WTC11 (cell line): ENCODE data around the gene TSBP1. TPM values are rescaled to one million over a fixed set of nuclear protein-coding genes. Genes with fewer than 3 reads are reported as not detected.

ENCODE experiments used
- ATAC-seq: fragments of 200-7000 bp; cut with Tn5 transposase; 2 replicates; pipeline ENCODE4 v1.10.0; 2021; ENCODE audit warnings: mild to moderate bottlenecking, moderate library complexity
- CTCF ChIA-PET: fragments of 300-600 bp; sonication (Branson Sonifier 250); formaldehyde crosslinking; loops from one replicate; lab custom pipeline; 2021; ENCODE audit warnings: antibody characterized with exemption; lab: Charles Lee
- POLR2A ChIA-PET: fragments of 350-600 bp; sonication (Branson Sonifier 250); formaldehyde crosslinking; loops from one replicate; lab custom pipeline; 2021; ENCODE audit warnings: antibody characterized with exemption; lab: Charles Lee
- DNase-seq: peaks from one replicate; pipeline ENCODE4 v3.0.0; 2021; ENCODE audit warnings: low spot score
- H3K27ac Mint-ChIP-seq: 2 replicates; pipeline ENCODE4 v1.8.0; 2021; ENCODE audit warnings: mixed read lengths
- H3K27me3 Mint-ChIP-seq: 2 replicates; pipeline ENCODE4 v1.8.0; 2021; ENCODE audit warnings: low read depth, mild to moderate bottlenecking, moderate library complexity, mixed read lengths
- H3K36me3 Mint-ChIP-seq: 2 replicates; pipeline ENCODE4 v1.8.0; 2021; ENCODE audit warnings: mixed read lengths
- H3K4me1 Mint-ChIP-seq: 2 replicates; pipeline ENCODE4 v1.8.0; 2022; ENCODE audit warnings: mixed read lengths
- H3K4me3 Mint-ChIP-seq: 2 replicates; pipeline ENCODE4 v1.8.0; 2021; ENCODE audit warnings: mild to moderate bottlenecking, moderate library complexity, mixed read lengths
- H3K9me3 Mint-ChIP-seq: 2 replicates; pipeline ENCODE4 v1.8.0; 2021; ENCODE audit warnings: mixed read lengths
- CREB1 ChIP-seq: sonication (generic); formaldehyde crosslinking; IDR thresholded peaks from 2 replicates; pipeline ENCODE4 v1.8.0; 2023; ENCODE audit warnings: mild to moderate bottlenecking, missing genetic modification reagents
- ESRRA ChIP-seq: sonication (generic); formaldehyde crosslinking; IDR thresholded peaks from 2 replicates; pipeline ENCODE4 v1.8.1; 2022; ENCODE audit warnings: mild to moderate bottlenecking, missing genetic modification reagents, borderline replicate concordance
- FOXP1 ChIP-seq: sonication (generic); formaldehyde crosslinking; IDR thresholded peaks from 2 replicates; pipeline ENCODE4 v1.8.0; 2022; ENCODE audit warnings: missing genetic modification reagents, mild to moderate bottlenecking, moderate library complexity, borderline replicate concordance
- JAZF1 ChIP-seq: fragments of 250-450 bp; sonication (Bioruptor Pico); IDR thresholded peaks from 2 replicates; pipeline ENCODE4 v1.9.0; 2021; ENCODE audit warnings: moderate library complexity, mild to moderate bottlenecking, inconsistent platforms
- JUN ChIP-seq: sonication (generic); formaldehyde crosslinking; IDR thresholded peaks from 2 replicates; pipeline ENCODE4 v1.8.0; 2023; ENCODE audit warnings: mild to moderate bottlenecking, missing genetic modification reagents
- NFYB ChIP-seq: sonication (generic); formaldehyde crosslinking; conservative IDR thresholded peaks from 2 replicates; pipeline ENCODE4 v1.8.0; 2022; ENCODE audit warnings: low read depth, missing genetic modification reagents
- NR2C2 ChIP-seq: sonication (generic); formaldehyde crosslinking; IDR thresholded peaks from 2 replicates; pipeline ENCODE4 v1.8.0; 2022; ENCODE audit warnings: mild to moderate bottlenecking, missing genetic modification reagents
- SMAD3 ChIP-seq: sonication (generic); formaldehyde crosslinking; IDR thresholded peaks from 2 replicates; pipeline ENCODE4 v1.8.0; 2022; ENCODE audit warnings: missing genetic modification reagents, mild to moderate bottlenecking, borderline replicate concordance
- SMAD4 ChIP-seq: sonication (generic); formaldehyde crosslinking; IDR thresholded peaks from 2 replicates; pipeline ENCODE4 v1.8.0; 2022; ENCODE audit warnings: mild to moderate bottlenecking, missing genetic modification reagents
- ZNF121 ChIP-seq: sonication (generic); formaldehyde crosslinking; IDR thresholded peaks from 2 replicates; pipeline ENCODE4 v1.8.0; 2023; ENCODE audit warnings: missing genetic modification reagents
- ZNF263 ChIP-seq: sonication (generic); formaldehyde crosslinking; IDR thresholded peaks from 2 replicates; pipeline ENCODE4 v1.8.1; 2022; ENCODE audit warnings: low read depth, mild to moderate bottlenecking, moderate library complexity, missing genetic modification reagents
- ZNF396 ChIP-seq: fragments of 250-450 bp; sonication (Bioruptor Pico); IDR thresholded peaks from 2 replicates; pipeline ENCODE4 v1.8.0; 2021; ENCODE audit warnings: mild to moderate bottlenecking, moderate library complexity, borderline replicate concordance
- ZNF423 ChIP-seq: fragments of 250-450 bp; sonication (Bioruptor Pico); IDR thresholded peaks from 2 replicates; pipeline ENCODE4 v2.1.2; 2022; ENCODE audit warnings: mild to moderate bottlenecking, moderate library complexity
- ZNF671 ChIP-seq: fragments of 250-450 bp; sonication (Bioruptor Pico); IDR thresholded peaks from 2 replicates; pipeline ENCODE4 v1.8.0; 2021; ENCODE audit warnings: mild to moderate bottlenecking
- total RNA-seq: library from RNA; stranded (reverse); gene quantifications from 3 replicates; pipeline ENCODE4 v1.2.3, GENCODE V29; 2021
- TF ChIP-seq, protein P1 (sequence below): fragments of 250-450 bp; sonication (Bioruptor Pico); IDR thresholded peaks from 2 replicates; pipeline ENCODE4 v1.9.0; 2021; ENCODE audit warnings: mild to moderate bottlenecking
- TF ChIP-seq, protein P2 (sequence below): fragments of 200-600 bp; IDR thresholded peaks from 2 replicates; pipeline ENCODE4 v1.8.0; 2022; ENCODE audit warnings: antibody characterized with exemption
- TF ChIP-seq, protein P3 (sequence below): sonication (generic); formaldehyde crosslinking; IDR thresholded peaks from 2 replicates; pipeline ENCODE4 v1.8.1; 2022; ENCODE audit warnings: mild to moderate bottlenecking, missing genetic modification reagents, moderate library complexity, borderline replicate concordance
- TF ChIP-seq, protein P4 (sequence below): sonication (generic); formaldehyde crosslinking; IDR thresholded peaks from 2 replicates; pipeline ENCODE4 v1.8.1; 2023; ENCODE audit warnings: mild to moderate bottlenecking, missing genetic modification reagents, moderate library complexity
- TF ChIP-seq, protein P5 (sequence below): sonication (generic); formaldehyde crosslinking; IDR thresholded peaks from 2 replicates; pipeline ENCODE4 v1.8.1; 2022; ENCODE audit warnings: mild to moderate bottlenecking, moderate library complexity, missing genetic modification reagents
- TF ChIP-seq, protein P6 (sequence below): sonication (generic); formaldehyde crosslinking; IDR thresholded peaks from 2 replicates; pipeline ENCODE4 v1.8.0; 2023; ENCODE audit warnings: mild to moderate bottlenecking, missing genetic modification reagents
- TF ChIP-seq, protein P7 (sequence below): sonication (generic); formaldehyde crosslinking; IDR thresholded peaks from 2 replicates; pipeline ENCODE4 v1.8.1; 2023; ENCODE audit warnings: mild to moderate bottlenecking, moderate library complexity, missing genetic modification reagents

Gene TSBP1
- total RNA-seq, 1 experiment from 2014 or later: not detected

DNA sequence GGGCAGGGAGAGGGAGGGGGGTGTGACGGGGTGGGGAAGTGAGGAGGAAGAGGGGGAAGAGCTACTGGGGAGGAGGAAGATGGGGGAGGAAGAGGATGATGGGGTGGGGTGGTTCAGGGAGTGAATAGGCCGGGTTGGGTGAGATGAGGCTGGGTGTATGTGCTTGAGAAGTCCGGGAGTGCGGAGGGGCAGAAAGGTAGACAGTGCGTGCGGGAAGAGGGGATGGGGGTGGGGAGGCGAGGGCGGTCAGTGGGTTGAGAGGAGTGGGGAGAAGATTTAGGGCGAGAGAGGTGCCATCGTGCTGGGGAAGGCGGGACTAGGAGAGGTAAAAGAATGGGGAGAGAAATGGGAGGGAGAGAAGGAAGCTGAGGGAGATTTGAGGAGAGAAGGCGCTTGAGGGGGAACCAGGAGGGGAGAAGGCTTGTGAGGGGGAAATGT, 116.9 kb downstream of the TSBP1 start:
- Mint-ChIP-seq H3K4me3 (peak overlapping the region; percentile 66), H3K4me1 (peaks cover 18% of the 10 kb centered on the region), H3K27ac (no peak overlapping the region), H3K36me3 (peaks cover 11% of the 10 kb centered on the region; the same call in 1 of the 2 replicates), H3K9me3 (peaks cover 14% of the 10 kb centered on the region), H3K27me3 (peaks cover 5% of the 10 kb centered on the region; the same call in 1 of the 2 replicates)
- ATAC-seq (peak; percentile 57), DNase-seq (peak; percentile 24)
- ChIA-PET POLR2A (interaction anchor here (0.7 to 1.8 kb wide), 2 partner anchors 59 to 114 kb away, joined by 4 to 5 read pairs; no protein-coding TSS in a partner anchor), CTCF (interaction anchor here (0.6 to 2.6 kb wide), 13 partner anchors 9 to 1283 kb away, joined by 3 to 24 read pairs (median 4); partner anchors contain the start of genes RPS18, TAP2 and VPS52)
- TF ChIP-seq, protein P1, sequence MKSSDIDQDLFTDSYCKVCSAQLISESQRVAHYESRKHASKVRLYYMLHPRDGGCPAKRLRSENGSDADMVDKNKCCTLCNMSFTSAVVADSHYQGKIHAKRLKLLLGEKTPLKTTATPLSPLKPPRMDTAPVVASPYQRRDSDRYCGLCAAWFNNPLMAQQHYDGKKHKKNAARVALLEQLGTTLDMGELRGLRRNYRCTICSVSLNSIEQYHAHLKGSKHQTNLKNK: no peak
- 0 out of 2 replicates have a peak, but pooled peaks have one; percentile 9 for TF ChIP-seq ZNF263 (CRISPR knock-in tag)

DNA sequence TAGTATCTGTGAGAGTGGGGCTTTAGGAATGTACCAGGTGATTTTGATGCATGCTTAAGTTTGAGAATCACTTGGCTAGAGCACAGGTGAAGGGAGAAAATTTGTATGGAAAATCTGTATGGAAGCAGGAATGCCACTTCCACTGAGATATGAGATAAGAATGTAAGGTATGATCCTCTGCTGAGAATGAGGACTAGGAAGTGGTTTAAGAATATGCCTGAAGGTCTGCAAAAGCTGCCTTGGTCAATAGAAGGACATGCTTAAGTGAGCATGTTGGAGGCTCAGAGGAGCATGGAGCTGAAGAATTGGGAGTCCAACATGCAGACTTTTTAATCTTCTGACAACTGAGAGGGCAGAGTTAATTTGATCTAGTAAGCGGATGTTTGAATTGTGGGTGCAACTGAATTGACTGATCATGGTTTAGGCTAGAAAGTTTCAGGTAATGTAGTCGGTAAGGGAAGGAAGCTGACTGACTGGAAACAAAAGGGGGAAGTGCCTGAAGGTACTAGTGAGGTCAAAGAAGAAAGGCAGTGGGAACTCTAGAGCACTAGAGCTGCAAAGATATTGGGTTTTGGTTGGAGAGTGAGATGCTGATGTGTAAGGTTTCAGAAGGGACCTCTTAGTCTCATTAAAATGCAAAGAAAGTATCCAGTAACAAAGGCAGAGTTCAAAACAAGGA, 119.2 kb downstream of the TSBP1 start:
- POLR2A ChIA-PET: no interaction called here
- ATAC-seq: no peak
- H3K27ac Mint-ChIP-seq: no peak overlapping the region
- CTCF ChIA-PET: interaction anchor here (1.3 kb wide), 1 partner anchor 57 kb away, joined by 5 read pairs; no protein-coding TSS in a partner anchor
- TF ChIP-seq, protein P2, sequence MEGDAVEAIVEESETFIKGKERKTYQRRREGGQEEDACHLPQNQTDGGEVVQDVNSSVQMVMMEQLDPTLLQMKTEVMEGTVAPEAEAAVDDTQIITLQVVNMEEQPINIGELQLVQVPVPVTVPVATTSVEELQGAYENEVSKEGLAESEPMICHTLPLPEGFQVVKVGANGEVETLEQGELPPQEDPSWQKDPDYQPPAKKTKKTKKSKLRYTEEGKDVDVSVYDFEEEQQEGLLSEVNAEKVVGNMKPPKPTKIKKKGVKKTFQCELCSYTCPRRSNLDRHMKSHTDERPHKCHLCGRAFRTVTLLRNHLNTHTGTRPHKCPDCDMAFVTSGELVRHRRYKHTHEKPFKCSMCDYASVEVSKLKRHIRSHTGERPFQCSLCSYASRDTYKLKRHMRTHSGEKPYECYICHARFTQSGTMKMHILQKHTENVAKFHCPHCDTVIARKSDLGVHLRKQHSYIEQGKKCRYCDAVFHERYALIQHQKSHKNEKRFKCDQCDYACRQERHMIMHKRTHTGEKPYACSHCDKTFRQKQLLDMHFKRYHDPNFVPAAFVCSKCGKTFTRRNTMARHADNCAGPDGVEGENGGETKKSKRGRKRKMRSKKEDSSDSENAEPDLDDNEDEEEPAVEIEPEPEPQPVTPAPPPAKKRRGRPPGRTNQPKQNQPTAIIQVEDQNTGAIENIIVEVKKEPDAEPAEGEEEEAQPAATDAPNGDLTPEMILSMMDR: no peak
- TF ChIP-seq CREB1 (CRISPR knock-in tag): no peak
- TF ChIP-seq, protein P3, sequence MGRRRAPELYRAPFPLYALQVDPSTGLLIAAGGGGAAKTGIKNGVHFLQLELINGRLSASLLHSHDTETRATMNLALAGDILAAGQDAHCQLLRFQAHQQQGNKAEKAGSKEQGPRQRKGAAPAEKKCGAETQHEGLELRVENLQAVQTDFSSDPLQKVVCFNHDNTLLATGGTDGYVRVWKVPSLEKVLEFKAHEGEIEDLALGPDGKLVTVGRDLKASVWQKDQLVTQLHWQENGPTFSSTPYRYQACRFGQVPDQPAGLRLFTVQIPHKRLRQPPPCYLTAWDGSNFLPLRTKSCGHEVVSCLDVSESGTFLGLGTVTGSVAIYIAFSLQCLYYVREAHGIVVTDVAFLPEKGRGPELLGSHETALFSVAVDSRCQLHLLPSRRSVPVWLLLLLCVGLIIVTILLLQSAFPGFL (CRISPR knock-in tag): no peak
- TF ChIP-seq, all 79 proteins: peak for 0
- Mint-ChIP-seq H3K36me3 (peaks cover 15% of the 10 kb centered on the region; the same call in 1 of the 2 replicates), H3K4me3 (no peak overlapping the region), H3K9me3 (peaks cover 28% of the 10 kb centered on the region), H3K27me3 (peaks cover 5% of the 10 kb centered on the region; the same call in 1 of the 2 replicates), H3K4me1 (peaks cover 18% of the 10 kb centered on the region)
- DNase-seq: no peak

DNA sequence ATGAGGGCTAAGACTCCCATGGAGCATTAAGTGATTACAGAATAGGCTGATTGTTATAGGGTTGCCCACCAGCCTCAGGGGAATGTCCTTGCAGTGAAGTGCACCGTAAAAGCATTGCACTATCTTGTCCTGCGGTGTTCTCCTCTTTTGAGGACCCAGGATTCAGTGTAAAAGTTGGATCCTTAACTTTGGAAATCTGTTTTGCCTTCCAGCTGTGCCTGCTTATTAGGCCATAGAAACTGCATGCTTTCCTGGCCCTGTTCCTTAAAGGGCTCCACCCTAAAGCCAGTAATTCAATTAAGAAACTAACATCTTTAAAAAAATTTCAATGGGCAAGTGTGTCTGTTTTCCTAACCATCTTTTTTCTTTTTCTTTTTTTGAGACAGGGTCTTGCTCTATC, 122.4 kb downstream of the TSBP1 start:
- ATAC-seq (no peak), DNase-seq (no peak)
- Mint-ChIP-seq H3K27ac (no peak overlapping the region), H3K9me3 (peaks cover 27% of the 10 kb centered on the region), H3K36me3 (peaks cover 12% of the 10 kb centered on the region; the same call in 1 of the 2 replicates), H3K27me3 (peaks cover 5% of the 10 kb centered on the region; the same call in 1 of the 2 replicates), H3K4me3 (no peak overlapping the region), H3K4me1 (peaks cover 14% of the 10 kb centered on the region)
- CTCF ChIA-PET: no interaction called here
- POLR2A ChIA-PET: no interaction called here
- TF ChIP-seq ZNF396 (CRISPR knock-in tag) (no peak), ESRRA (CRISPR knock-in tag) (no peak), NR2C2 (CRISPR knock-in tag) (no peak), SMAD4 (no peak), SMAD3 (CRISPR knock-in tag) (no peak), FOXP1 (CRISPR knock-in tag) (no peak), JAZF1 (CRISPR knock-in tag) (no peak), ZNF423 (no peak), ZNF121 (no peak), NFYB (no peak), JUN (CRISPR knock-in tag) (no peak), CREB1 (CRISPR knock-in tag) (no peak), ZNF671 (no peak)
- TF ChIP-seq, protein P4, sequence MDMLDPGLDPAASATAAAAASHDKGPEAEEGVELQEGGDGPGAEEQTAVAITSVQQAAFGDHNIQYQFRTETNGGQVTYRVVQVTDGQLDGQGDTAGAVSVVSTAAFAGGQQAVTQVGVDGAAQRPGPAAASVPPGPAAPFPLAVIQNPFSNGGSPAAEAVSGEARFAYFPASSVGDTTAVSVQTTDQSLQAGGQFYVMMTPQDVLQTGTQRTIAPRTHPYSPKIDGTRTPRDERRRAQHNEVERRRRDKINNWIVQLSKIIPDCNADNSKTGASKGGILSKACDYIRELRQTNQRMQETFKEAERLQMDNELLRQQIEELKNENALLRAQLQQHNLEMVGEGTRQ (CRISPR knock-in tag): no peak
- TF ChIP-seq, protein P5, sequence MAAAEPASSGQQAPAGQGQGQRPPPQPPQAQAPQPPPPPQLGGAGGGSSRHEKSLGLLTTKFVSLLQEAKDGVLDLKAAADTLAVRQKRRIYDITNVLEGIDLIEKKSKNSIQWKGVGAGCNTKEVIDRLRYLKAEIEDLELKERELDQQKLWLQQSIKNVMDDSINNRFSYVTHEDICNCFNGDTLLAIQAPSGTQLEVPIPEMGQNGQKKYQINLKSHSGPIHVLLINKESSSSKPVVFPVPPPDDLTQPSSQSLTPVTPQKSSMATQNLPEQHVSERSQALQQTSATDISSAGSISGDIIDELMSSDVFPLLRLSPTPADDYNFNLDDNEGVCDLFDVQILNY (CRISPR knock-in tag): no peak
- TF ChIP-seq, protein P6, sequence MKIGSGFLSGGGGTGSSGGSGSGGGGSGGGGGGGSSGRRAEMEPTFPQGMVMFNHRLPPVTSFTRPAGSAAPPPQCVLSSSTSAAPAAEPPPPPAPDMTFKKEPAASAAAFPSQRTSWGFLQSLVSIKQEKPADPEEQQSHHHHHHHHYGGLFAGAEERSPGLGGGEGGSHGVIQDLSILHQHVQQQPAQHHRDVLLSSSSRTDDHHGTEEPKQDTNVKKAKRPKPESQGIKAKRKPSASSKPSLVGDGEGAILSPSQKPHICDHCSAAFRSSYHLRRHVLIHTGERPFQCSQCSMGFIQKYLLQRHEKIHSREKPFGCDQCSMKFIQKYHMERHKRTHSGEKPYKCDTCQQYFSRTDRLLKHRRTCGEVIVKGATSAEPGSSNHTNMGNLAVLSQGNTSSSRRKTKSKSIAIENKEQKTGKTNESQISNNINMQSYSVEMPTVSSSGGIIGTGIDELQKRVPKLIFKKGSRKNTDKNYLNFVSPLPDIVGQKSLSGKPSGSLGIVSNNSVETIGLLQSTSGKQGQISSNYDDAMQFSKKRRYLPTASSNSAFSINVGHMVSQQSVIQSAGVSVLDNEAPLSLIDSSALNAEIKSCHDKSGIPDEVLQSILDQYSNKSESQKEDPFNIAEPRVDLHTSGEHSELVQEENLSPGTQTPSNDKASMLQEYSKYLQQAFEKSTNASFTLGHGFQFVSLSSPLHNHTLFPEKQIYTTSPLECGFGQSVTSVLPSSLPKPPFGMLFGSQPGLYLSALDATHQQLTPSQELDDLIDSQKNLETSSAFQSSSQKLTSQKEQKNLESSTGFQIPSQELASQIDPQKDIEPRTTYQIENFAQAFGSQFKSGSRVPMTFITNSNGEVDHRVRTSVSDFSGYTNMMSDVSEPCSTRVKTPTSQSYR (CRISPR knock-in tag): no peak
- TF ChIP-seq, protein P7, sequence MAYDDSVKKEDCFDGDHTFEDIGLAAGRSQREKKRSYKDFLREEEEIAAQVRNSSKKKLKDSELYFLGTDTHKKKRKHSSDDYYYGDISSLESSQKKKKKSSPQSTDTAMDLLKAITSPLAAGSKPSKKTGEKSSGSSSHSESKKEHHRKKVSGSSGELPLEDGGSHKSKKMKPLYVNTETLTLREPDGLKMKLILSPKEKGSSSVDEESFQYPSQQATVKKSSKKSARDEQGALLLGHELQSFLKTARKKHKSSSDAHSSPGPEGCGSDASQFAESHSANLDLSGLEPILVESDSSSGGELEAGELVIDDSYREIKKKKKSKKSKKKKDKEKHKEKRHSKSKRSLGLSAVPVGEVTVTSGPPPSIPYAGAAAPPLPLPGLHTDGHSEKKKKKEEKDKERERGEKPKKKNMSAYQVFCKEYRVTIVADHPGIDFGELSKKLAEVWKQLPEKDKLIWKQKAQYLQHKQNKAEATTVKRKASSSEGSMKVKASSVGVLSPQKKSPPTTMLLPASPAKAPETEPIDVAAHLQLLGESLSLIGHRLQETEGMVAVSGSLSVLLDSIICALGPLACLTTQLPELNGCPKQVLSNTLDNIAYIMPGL (CRISPR knock-in tag): no peak
